HepG2 (cell line): ENCODE data around the gene OSBPL2. TPM values are rescaled to one million over a fixed set of nuclear protein-coding genes. Genes with fewer than 3 reads are reported as not detected.

Experiments used
- AHDC1 ChIP-seq: sonication (generic); formaldehyde crosslinking; IDR thresholded peaks from 2 replicates; pipeline ENCODE4 v1.5.1; 2020; ENCODE audit warnings: mild to moderate bottlenecking, missing genetic modification reagents, borderline replicate concordance
- ARID2 ChIP-seq: sonication (generic); formaldehyde crosslinking; IDR thresholded peaks from 2 replicates; pipeline ENCODE4 v1.8.1; 2022; ENCODE audit warnings: mild to moderate bottlenecking, missing genetic modification reagents, borderline replicate concordance
- BRD4 ChIP-seq: sonication (generic); formaldehyde crosslinking; IDR thresholded peaks from 2 replicates; pipeline ENCODE4 v1.4.0; 2020; ENCODE audit warnings: missing genetic modification reagents
- HNF4A ChIP-seq: sonication (generic); formaldehyde crosslinking; IDR thresholded peaks from 2 replicates; pipeline ENCODE4 v1.4.0; 2020; ENCODE audit warnings: missing genetic modification reagents
- HOMEZ ChIP-seq: IDR thresholded peaks from 2 replicates; pipeline ENCODE4 v1.6.1; 2016; ENCODE audit warnings: low read depth
- HOXA7 ChIP-seq: sonication (generic); formaldehyde crosslinking; IDR thresholded peaks from 2 replicates; pipeline ENCODE4 v1.8.1; 2022; ENCODE audit warnings: mild to moderate bottlenecking, missing genetic modification reagents, moderate library complexity
- KLF16 ChIP-seq, 2 experiments: sonication (generic) in 1 of 2; formaldehyde crosslinking in 1 of 2; IDR thresholded peaks; 2 replicates each; pipeline versions ENCODE4 v1.6.1 to v1.8.0; 2016 to 2023; ENCODE audit warnings: missing genetic modification reagents in 2 of 2, missing compliant biosample characterization in 1 of 2
- NFAT5 ChIP-seq: sonication (generic); formaldehyde crosslinking; IDR thresholded peaks from 2 replicates; pipeline ENCODE4 v1.4.0; 2020; ENCODE audit warnings: missing genetic modification reagents
- SNRNP70 ChIP-seq: fragments of 200-400 bp; formaldehyde crosslinking; IDR thresholded peaks from 2 replicates; pipeline ENCODE4 v1.6.1; 2017; ENCODE audit warnings: mild to moderate bottlenecking, low read depth, low read length, moderate library complexity
- ZMYM3 ChIP-seq: sonication (generic); formaldehyde crosslinking; IDR thresholded peaks from 2 replicates; pipeline ENCODE4 v1.5.1; 2020; ENCODE audit warnings: mild to moderate bottlenecking, missing genetic modification reagents
- ZNF124 ChIP-seq: sonication (generic); formaldehyde crosslinking; IDR thresholded peaks from 2 replicates; pipeline ENCODE4 v1.4.0; 2020; ENCODE audit warnings: missing genetic modification reagents
- ZNF205 ChIP-seq: IDR thresholded peaks from 2 replicates; pipeline ENCODE4 v1.6.1; 2018; ENCODE audit warnings: missing biosample characterization, missing genetic modification reagents
- ZNF569 ChIP-seq: sonication (generic); formaldehyde crosslinking; IDR thresholded peaks from 2 replicates; pipeline ENCODE4 v1.5.0; 2020; ENCODE audit warnings: mild to moderate bottlenecking, missing genetic modification reagents, moderate library complexity, borderline replicate concordance
- ZNF614 ChIP-seq: IDR thresholded peaks from 2 replicates; pipeline ENCODE4 v1.6.1; 2018; ENCODE audit warnings: missing biosample characterization, missing genetic modification reagents, inconsistent platforms, borderline replicate concordance
- ZNF784 ChIP-seq: sonication (generic); formaldehyde crosslinking; IDR thresholded peaks from 2 replicates; pipeline ENCODE4 v1.5.1; 2020; ENCODE audit warnings: missing genetic modification reagents, mild to moderate bottlenecking, borderline replicate concordance
- polyA plus RNA-seq, 8 experiments: library from polyadenylated mRNA; depleted of rRNA in 3 of 8; stranded (reverse) in 7 of 8; unstranded in 1 of 8; fragments of >200 nt; fragmentation: Illumina TruSeq in 4 of 8; extraction: Trizol in 4 of 8; gene quantifications; 2 replicates each; pipeline versions ENCODE4 v1.2.1 to v1.2.3, GENCODE V29; 2011 to 2016; ENCODE audit warnings: low read depth in 4 of 8, missing spikeins in 1 of 8, mixed read lengths in 1 of 8; ENCODE audit not compliant: insufficient read depth in 1 of 8
- total RNA-seq, 5 experiments: library from RNA; depleted of rRNA; stranded (reverse); fragments of >200 nt; fragmentation: Illumina TruSeq; extraction: Trizol; gene quantifications; 2 replicates each; pipeline ENCODE4 v1.2.3, GENCODE V29; 2016; ENCODE audit warnings: low read depth in 1 of 5

OSBPL2 gene
- total and polyA plus RNA-seq, 2 of the 13 experiments (the other 11 are each of a cell fraction or from before 2014, with no cell fraction given): 18.5 to 37.4 TPM

GRCh38 chr20:62342910-62343309 lies 104.6 kb downstream of the OSBPL2 start (continued):
- TF ChIP-seq AHDC1: 0 out of 2 replicates have a peak, but pooled peaks have one; percentile 30
- no peak for TF ChIP-seq ZNF124
- no peak for TF ChIP-seq KLF16 (CRISPR knock-in tag; IDR thresholded peaks at IDR 0.05)
- TF ChIP-seq HOXA7 (CRISPR knock-in tag): no peak
- TF ChIP-seq SNRNP70: no peak
- TF ChIP-seq ZNF784 (CRISPR knock-in tag): no peak
- no peak for TF ChIP-seq ARID2 (CRISPR knock-in tag)
- peak; percentile 96 for TF ChIP-seq ZNF205
- TF ChIP-seq ZNF614 (CRISPR knock-in tag): no peak
- no peak for TF ChIP-seq BRD4 (CRISPR knock-in tag)
- peak; percentile 60; the same call in 1 of the 2 replicates for TF ChIP-seq HNF4A
- no peak for TF ChIP-seq NFAT5
- 0 out of 2 replicates have a peak, but pooled peaks have one; percentile 39 for TF ChIP-seq ZNF569 (CRISPR knock-in tag)
- 0 out of 2 replicates have a peak, but pooled peaks have one; percentile 13 for TF ChIP-seq ZMYM3 (CRISPR knock-in tag)
- peak; percentile 63; the same call in 1 of the 2 replicates for TF ChIP-seq HOMEZ
